GM21367 (cell line): ENCODE results near the gene ROGDI.
A peak's percentile ranks its signal among the peaks of the same experiment; 100 is the strongest.

Experiments
- ATAC-seq: cut with Tn5 transposase; IDR thresholded peaks from one replicate; pipeline ENCODE4 v1.9.1; 2021; ENCODE audit not compliant: unreplicated experiment

ROGDI gene, protein sequence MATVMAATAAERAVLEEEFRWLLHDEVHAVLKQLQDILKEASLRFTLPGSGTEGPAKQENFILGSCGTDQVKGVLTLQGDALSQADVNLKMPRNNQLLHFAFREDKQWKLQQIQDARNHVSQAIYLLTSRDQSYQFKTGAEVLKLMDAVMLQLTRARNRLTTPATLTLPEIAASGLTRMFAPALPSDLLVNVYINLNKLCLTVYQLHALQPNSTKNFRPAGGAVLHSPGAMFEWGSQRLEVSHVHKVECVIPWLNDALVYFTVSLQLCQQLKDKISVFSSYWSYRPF

GRCh38 chr16:4801962-4802658, at the start of gene ROGDI:
TSS of gene ROGDI (minus strand) at chr16:4802633. CDS start at chr16:4802571, 62 bp downstream.
- peak; percentile 49 for ATAC-seq

- ATAC-seq = no peak
Measured at GRCh38 chr16:4850211-4850610, 47.8 kb upstream of the ROGDI start.

DNA sequence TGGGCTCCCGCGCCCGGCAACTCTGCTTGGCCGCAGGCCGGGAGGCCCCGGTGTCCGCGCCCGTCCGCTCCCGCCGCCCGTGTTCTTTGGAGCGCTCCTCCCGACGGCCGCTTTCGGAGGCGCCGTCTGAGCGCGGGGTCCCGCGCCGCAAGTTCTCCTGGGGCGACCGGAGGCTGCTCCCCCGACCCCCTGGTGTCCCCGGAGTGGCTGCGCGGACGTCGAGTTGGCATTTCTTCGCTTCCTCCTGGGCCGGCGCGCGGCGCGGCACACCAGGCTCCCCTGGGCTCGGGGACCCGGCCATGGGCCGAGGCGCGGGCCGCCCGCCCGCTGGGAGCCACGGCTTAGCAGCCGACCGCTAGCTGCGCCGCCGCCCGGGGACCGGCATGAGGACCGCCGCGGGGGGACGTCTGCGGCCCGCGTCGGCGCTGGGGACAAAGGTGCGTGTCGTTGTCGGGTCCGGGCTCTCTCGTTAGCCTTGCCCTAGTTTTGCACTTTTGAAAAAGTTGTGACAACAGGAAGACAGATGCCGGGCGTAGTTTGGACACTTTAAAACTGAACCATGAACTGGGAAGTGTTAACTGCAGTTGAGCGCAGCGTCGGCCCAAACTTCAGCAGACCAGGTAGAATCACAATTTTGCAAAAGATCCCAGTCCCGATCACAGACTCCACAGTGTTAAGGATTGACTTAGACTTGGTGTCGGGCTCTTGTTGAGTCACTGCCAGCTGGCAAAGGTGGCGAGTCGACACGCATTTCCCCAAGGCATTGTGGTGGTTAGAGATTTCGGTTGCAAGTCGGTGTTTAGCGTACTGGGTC, 45.5 kb upstream of the ROGDI start:
- peak; percentile 12 for ATAC-seq

DNA sequence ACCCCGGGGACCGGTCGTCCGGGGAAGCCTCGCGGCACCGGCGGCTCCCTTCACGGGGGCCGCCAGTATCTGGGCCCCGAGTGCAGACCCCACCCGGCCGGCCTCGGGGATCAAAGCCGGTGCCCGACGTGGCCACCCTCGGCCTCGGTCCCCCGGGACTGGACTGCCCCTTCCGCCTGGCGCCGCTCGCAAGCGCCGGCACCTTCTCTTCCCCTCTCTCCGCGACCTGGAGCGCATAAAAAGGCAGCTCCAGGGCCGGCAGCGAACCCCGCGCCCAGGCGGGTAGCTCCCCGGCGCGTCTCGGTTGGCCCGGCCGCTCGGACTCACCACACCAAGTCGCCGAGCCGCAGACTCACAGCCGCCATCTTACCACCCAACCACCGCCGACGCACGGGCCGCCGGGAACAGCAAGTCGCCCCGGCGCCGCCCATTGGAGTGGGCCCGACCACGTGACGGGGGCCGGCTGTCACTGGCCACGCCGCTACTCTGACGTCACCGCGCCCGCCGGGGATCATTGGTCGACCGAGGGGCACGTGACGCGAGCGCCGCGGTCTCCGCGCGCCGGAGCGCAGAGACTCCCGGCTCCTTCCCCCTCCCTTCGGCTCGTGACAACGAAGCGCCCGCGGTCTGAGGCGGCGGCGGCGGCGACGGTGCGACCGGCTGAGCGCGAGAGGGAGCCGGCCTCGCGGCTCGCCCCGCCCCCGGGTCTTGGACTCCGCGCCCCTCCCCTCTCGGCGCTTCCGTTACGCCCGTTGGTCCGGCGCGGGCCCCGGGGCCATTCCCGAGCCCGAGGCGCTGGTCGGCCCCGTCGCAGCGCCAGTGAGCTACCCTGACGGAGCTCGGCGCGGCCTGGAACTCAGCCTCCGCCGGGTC, 44.7 kb upstream of the ROGDI start, which contains the start of the genes GLYR1 and UBN1:
GLYR1 (minus strand) TSS at position 388 of the 873 bp plus-strand sequence; CDS start at position 365, 23 bp downstream.
UBN1 (plus strand) TSS at position 581 of the 873 bp plus-strand sequence. CDS start 5,437 bp downstream, outside the sequence.
- peak; percentile 74 for ATAC-seq

- peak; percentile 3 for ATAC-seq
Measured at GRCh38 chr16:4846503-4846900, 44.1 kb upstream of the ROGDI start.

DNA sequence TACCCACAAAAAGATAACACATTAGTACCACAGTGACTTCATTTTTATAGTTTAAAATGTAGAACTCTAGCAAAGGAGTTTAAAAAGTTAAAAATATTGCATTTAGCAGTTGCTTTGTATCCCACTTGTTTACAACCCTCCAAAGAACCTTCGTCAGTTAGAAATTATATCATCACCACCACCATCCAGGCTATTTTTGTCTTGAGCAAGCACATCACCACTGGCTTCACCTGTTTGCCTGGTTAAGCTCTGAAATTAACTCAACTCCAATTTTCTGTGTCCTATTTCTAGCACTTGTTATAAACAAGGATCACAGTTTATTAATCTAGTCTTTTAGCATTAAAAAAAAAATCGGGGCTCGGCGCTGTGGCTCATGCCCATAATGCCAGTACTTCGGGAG, 38.6 kb upstream of the ROGDI start:
- no peak for ATAC-seq

DNA sequence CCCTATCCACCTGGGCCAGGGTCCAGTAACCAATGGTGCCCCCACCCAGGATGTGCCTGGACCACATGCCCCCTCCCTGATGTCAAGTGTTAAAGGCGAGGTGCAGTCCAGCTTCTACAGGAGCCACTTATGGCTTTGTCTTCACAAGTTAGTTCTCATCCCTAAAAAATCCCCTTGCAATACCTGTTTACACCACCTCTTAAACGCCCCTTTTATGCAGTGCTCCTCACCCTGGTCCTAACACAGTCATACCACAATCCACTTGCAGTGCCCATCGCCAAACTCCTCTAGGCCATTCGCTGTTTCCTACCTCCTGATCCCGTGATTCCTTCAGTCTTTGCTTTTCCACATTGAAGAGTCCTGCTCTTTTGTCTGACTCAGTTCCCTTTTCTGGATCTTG, 37.5 kb upstream of the ROGDI start:
- ATAC-seq = no peak

DNA sequence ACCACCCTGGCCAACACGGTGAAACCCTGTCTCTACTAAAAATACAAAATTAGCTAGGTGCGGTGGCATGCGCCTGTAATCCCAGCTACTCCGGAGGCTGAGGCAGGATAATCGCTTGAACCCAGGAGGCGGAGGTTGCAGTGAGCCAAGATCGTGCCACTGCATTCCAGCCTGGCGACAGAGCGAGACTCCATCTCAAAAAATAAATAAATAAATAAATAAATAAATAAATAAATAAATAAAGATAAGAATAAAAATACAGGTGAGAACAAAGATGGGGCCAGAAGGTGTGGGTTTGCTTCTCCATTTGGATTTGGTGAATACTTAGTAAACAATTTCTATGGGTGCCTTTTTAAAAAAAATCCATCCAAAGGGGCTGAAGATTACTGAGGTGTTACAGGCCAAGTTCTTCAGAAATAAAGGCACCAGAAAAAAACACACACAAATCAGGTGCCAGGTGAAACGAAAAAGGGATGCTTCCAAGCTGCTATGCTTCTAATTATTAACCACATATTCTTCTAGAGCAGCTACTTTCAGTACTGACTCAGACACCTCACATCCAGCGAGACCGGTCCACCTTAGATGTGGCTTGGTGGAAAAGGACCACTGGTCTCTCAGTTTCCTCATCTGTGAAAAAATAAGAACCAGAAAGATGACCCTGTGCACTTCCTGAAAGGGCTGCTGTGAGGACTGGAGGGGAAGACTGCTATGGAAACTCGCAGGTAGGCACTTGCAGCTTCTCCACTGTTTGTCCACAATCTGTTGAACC, 35.5 kb upstream of the ROGDI start:
- no peak for ATAC-seq

DNA sequence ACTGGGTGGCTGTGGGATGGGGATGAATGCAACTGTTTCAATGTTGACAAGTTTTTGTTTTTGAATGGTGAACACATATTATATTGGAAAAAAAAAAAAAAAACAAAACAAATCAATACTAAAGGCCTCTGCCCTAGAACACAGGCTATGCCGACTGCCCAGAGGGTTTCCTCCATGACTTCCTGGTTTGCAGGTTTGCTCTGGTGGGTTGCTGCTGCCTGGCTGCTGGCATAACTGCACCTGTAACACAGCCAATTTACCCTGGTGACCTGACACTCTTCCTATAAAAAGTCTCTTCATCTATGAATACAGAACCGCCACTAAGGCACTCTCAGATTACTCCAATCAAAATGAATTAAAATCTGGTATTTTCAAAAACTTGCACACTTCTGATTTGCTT, 34.3 kb upstream of the ROGDI start:
- ATAC-seq = no peak

GRCh38 chr16:4833584-4833983, 31.2 kb upstream of the ROGDI start:
- ATAC-seq = no peak

DNA sequence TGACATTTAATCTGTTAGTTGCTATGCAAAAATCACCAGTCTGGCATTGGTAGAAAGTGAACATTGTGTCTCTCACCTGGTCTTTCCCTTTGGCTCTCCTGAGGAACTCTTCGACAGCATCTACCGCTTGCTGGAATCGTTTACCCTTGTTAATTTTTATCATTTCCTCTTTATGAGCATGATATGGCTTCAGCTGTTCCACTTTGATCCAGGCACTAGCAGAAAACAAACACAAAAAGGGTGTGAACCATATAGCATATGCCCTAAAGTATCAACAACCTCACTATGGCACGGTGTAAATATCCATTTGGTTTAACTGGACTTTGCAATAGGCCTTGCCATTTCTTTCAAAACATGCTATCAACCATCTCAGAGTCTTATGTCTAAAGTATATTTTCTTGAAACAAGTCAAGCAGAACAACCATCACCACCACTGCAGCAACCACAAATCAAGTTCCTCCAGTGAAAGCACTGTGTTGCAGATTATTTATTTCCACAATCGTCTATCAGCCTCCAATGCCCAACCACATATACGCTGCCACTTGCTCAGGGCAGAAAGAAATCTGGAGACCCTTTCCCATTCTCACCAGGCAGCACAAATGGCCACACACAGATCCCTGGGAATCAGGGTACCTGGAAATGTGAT, 30.4 kb upstream of the ROGDI start:
- no peak for ATAC-seq

DNA sequence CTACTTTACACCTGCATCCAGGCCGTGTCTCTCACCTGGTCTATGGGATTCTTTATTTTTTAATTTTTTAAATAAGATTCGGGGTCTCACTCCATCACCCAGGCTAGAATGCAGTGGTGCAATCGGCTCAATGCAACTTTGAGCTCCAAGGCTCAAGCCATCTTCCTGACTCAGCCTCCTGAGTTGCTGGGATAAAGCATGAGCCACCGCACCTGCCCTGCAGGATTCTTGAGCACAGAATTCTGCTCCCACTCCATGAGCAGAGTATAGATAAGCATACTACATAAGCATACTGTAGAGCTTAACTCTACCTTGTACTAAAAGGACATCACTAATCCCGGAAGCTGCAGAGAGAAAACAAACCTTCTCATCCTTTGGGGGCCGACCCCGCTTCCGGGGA, 29.2 kb upstream of the ROGDI start:
- ATAC-seq = no peak

DNA sequence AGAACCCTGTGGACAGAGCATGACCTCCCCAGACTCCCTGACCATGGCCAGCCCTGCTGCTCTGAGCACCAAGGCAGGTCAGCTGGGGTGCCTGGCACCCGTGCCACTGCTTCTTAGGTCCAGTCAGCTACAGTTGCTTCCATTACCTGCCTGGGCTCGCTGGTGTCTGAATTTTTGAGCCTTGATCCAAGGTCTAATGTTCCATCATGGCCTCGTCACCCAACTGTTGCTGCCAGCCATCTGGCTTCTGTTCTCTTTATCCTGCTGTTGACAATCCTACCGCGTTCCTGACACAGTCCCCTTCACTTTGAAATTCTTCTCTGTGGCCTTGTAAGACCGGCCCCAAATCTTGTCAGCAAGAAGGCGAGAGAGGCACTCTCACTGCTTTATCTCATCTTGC, 28.0 kb upstream of the ROGDI start:
- no peak for ATAC-seq

DNA sequence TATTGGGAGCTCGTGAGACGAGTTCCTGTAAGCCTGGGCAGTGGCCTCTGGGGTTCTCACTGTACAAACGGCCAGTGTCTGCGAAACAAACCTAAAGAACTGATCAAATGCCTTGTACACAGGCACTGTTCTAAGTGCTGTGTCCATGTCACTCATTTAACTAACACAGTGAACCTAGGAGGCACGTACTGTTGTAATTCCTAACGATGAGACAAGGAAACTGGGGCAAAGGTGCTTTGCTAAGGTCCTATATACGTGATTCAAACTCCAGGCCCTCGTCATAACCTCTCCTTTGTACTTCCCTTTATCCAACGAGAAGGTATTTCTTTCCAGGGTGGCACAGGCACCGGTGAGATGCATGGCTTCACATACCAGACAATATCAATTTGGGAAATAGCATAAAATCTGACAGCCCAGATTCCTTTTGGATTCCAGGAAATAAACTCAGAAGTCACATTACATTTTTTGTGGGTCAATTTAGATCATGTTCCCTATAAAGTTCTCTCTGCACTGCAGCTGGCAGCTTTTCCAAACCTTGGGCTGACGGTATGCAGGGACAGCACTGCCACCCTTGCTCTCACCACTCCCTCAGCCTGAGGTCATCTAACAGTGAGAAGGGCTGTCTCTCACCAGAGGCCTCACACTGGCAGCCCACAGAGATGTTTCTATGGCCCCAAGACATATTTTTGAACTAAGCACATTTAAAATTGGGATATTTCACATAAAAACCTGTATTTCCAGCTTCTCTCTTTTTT, 26.3 kb upstream of the ROGDI start:
- no peak for ATAC-seq

DNA sequence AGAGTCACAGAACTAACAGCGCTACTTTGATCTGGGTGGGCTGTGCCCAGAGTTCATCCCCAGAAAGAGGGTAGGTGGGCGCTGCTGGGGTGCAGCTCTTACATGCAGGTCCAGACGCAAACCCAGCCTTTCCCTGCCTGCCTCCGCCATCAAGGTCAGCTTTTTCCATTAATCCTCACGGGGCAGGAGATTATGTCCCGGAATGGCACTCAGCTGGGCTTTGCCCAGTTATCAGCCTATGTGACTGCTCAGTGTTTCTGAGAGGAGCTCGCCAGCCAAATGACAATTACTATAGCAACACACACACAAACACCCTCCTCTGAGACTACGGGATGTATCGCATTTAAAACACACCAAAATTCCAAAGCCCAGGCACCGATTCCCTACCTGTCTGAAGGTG, 24.5 kb upstream of the ROGDI start:
- ATAC-seq = no peak

- no peak for ATAC-seq
Measured at GRCh38 chr16:4826526-4826925, 24.1 kb upstream of the ROGDI start.

DNA sequence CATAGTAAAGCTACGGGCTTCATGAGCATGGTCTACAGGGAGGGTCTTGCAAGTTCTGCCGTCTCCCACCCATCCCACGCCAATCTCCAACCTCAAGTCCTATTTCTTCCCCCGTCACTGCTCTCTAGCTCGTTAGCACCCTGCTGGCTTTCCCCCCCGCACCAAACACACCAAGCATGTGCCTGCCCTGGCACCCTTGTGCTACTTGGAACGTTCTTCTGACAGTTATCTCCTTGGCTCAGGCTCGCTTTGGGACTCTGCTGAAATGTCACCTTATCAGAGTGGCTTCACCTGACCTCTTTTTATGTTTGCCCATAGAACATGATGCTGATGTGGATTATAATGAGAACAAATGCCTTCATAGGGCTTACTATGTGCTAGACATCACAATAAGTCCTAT, 22.8 kb upstream of the ROGDI start:
- no peak for ATAC-seq

- no peak for ATAC-seq
Measured at GRCh38 chr16:4820652-4821051, 18.2 kb upstream of the ROGDI start.
